ENCODE data around the gene BET1. TPM values are rescaled to one million over a fixed set of nuclear protein-coding genes. Genes with fewer than 3 reads are reported as not detected.

Gene BET1
- total RNA-seq, 3 donors from 2014 or later: 18.1 to 51.4 (median 31.8) TPM

- Histone ChIP-seq H3K27ac (no peak overlapping the region), H3K36me3 (no peaks in the 10 kb centered on the region), H3K4me1 (no peaks in the 10 kb centered on the region), H3K27me3 (no peaks in the 10 kb centered on the region), H3K9me3 (no peaks in the 10 kb centered on the region), H3K4me3 (no peak overlapping the region)
- intact Hi-C loops (cut with DNase I; ENCODE audit: low total_unique reads): no loop called here
- TF ChIP-seq CTCF (IDR thresholded peaks at IDR 0.05): no peak
- TF ChIP-seq POLR2AphosphoS5 (IDR thresholded peaks at IDR 0.05): no peak
- TF ChIP-seq POLR2A (IDR thresholded peaks at IDR 0.05): no peak
- no peak for DNase-seq (ENCODE audit: low spot score in 2 of 2)
Measured at GRCh38 chr7:93985101-93985500, 19.1 kb downstream of the BET1 start.

- no peak for DNase-seq (ENCODE audit: low spot score in 2 of 2)
- intact Hi-C loops (cut with DNase I; ENCODE audit: low total_unique reads): no loop called here
- H3K27me3 ChIP-seq: no peaks in the 10 kb centered on the region
- H3K9me3 ChIP-seq: no peaks in the 10 kb centered on the region
- H3K27ac ChIP-seq: no peak overlapping the region
- no peaks in the 10 kb centered on the region for H3K36me3 ChIP-seq
- H3K4me1 ChIP-seq: no peaks in the 10 kb centered on the region
- TF ChIP-seq POLR2AphosphoS5 (IDR thresholded peaks at IDR 0.05): no peak
- no peak for TF ChIP-seq POLR2A (IDR thresholded peaks at IDR 0.05)
- no peak for TF ChIP-seq CTCF (IDR thresholded peaks at IDR 0.05)
- no peak overlapping the region for H3K4me3 ChIP-seq
Measured at GRCh38 chr7:93984024-93984423, 20.1 kb downstream of the BET1 start.

GRCh38 chr7:93981480-93981874, 22.7 kb downstream of the BET1 start:
- H3K27ac ChIP-seq: no peak overlapping the region

GRCh38 chr7:93980744-93981479, 23.2 kb downstream of the BET1 start:
- no peaks in the 10 kb centered on the region for H3K36me3 ChIP-seq
- DNase-seq (ENCODE audit: low spot score in 2 of 2): no peak
- H3K4me1 ChIP-seq: no peaks in the 10 kb centered on the region
- intact Hi-C loops (cut with DNase I; ENCODE audit: low total_unique reads): no loop called here
- H3K9me3 ChIP-seq: no peaks in the 10 kb centered on the region
- no peak overlapping the region for H3K27ac ChIP-seq
- no peaks in the 10 kb centered on the region for H3K27me3 ChIP-seq
- no peak for TF ChIP-seq POLR2AphosphoS5 (IDR thresholded peaks at IDR 0.05)
- no peak overlapping the region for H3K4me3 ChIP-seq

More at GRCh38 chr7:93981480-93981874, 22.7 kb downstream of the BET1 start:
- Histone ChIP-seq H3K36me3 (no peaks in the 10 kb centered on the region), H3K4me1 (no peaks in the 10 kb centered on the region), H3K4me3 (no peak overlapping the region), H3K9me3 (no peaks in the 10 kb centered on the region), H3K27me3 (no peaks in the 10 kb centered on the region)
- DNase-seq (ENCODE audit: low spot score in 2 of 2): no peak
- no peak for TF ChIP-seq POLR2AphosphoS5 (IDR thresholded peaks at IDR 0.05)
- no peak for TF ChIP-seq POLR2A (IDR thresholded peaks at IDR 0.05)
- TF ChIP-seq CTCF (IDR thresholded peaks at IDR 0.05): no peak
- intact Hi-C loops (cut with DNase I; ENCODE audit: low total_unique reads): no loop called here

- intact Hi-C loops (cut with DNase I; ENCODE audit: low total_unique reads): no loop called here
- no peaks in the 10 kb centered on the region for H3K27me3 ChIP-seq
- no peak overlapping the region for H3K4me3 ChIP-seq
- DNase-seq (ENCODE audit: low spot score in 2 of 2): no peak
- TF ChIP-seq POLR2A (IDR thresholded peaks at IDR 0.05) (no peak), POLR2AphosphoS5 (IDR thresholded peaks at IDR 0.05) (no peak), CTCF (IDR thresholded peaks at IDR 0.05) (no peak)
- no peaks in the 10 kb centered on the region for H3K9me3 ChIP-seq
- no peak overlapping the region for H3K27ac ChIP-seq
- no peaks in the 10 kb centered on the region for H3K36me3 ChIP-seq
- H3K4me1 ChIP-seq: no peaks in the 10 kb centered on the region
Measured at GRCh38 chr7:93977211-93977950, 26.8 kb downstream of the BET1 start.
